ENCODE data around the gene NLRP12.
"Not testable (repeated sequence)": the region's sequence is repeated elsewhere in the genome, so short reads cannot be mapped to it uniquely, and the experiment has no call there.

Gene NLRP12

DNA sequence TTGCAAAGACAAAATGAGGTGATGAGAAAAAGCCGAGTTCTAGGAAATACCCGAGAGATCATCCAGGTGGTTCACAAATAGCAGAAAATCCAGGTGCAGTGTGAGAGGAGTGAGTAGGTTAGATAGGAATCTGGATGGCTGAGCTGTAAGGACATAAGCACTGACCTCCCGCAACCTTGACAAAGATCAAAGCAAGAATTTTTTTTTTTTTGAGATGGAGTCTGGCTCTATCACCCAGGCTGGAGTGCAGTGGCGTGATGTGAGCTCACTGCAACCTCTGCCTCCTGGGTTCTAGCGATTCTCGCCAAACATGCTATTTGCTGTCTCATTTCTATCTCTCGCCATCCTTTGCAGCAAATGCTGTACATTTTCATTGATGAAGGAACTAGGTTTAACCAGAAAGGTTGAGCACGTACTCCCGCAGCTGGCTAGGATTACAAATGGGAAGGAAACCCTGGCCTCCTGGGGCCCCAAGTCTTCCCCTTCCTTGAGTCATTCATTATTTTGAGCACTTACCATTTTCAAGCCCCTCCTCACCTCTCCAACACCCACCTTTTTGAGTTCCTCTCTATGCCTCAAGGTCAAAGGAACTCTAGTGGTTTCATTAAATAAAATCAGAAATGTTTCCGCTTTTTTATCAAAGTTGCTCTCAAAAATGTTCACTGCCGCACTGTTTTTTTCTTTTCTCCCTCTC is 38.8 kb downstream of the NLRP12 start:
- in situ Hi-C loops (cut with HindIII; ENCODE audit: low sequenced_read_pairs), result loop anchor here (25.0 kb wide), 1 partner anchor 252 kb away; no protein-coding TSS in a partner anchor

DNA sequence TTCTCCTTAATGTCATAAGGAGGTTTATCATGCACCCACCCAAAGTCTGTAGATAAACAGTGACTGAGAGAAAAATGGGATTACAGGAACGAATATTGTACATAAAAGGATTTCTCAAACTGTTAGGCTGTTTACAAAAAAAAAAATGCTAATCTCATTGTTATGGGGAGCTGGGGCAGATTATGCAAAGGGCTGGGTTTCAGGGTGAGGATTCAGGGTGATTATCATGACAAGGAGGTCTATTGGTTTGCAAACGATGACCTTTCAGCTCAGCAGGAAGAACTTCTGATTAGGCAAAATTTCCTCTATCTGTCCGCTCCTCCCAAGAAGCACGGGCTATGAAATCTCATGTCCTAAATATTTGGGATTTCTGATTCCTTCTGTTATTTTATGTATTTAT is 41.4 kb downstream of the NLRP12 start:
- in situ Hi-C loops (cut with HindIII; ENCODE audit: low sequenced_read_pairs), result loop anchor here (25.0 kb wide), 1 partner anchor 255 kb away; no protein-coding TSS in a partner anchor

DNA sequence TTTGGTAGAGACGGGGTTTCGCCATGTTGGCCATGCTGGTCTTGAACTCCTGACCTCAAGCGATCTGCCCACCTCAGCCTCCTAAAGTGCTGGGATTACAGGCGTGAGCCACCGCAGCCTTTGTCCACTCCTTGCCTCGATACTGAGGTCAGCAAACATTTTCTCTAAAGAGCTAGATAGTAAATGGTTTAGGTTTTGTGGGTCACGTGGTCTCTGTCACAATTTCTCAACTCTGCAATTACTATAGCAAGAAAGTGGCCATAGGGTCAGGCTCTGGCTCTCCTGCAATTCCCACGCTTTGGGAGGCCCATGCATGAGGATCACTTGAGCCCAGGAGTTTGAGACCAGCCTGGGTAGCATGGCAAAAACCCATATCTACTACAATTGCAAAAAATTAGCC is 42.8 kb downstream of the NLRP12 start:
- in situ Hi-C loops (cut with HindIII; ENCODE audit: low sequenced_read_pairs), result loop anchor here (25.0 kb wide), 1 partner anchor 256 kb away; no protein-coding TSS in a partner anchor

DNA sequence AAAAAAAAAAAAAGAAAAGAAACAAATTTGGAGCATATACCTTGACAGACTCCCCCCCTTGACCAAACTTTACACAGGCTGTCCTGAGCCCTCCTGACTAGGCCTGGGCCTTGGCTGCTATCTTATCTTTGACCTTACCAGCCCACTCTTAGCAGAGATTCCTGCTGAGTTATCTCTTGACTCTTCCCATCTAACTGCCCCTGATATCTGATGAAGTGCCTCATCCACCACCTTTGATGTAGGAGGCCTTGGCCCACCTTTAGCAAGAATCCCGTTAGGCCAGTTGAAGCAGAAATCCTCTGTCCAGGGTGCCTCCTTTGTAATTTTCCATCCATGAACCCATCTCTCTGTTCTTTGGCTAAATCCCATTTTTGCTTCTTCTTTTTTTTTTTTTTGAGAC is 43.6 kb downstream of the NLRP12 start:
- in situ Hi-C loops (cut with HindIII; ENCODE audit: low sequenced_read_pairs), result loop anchor here (25.0 kb wide), 1 partner anchor 257 kb away; no protein-coding TSS in a partner anchor

DNA sequence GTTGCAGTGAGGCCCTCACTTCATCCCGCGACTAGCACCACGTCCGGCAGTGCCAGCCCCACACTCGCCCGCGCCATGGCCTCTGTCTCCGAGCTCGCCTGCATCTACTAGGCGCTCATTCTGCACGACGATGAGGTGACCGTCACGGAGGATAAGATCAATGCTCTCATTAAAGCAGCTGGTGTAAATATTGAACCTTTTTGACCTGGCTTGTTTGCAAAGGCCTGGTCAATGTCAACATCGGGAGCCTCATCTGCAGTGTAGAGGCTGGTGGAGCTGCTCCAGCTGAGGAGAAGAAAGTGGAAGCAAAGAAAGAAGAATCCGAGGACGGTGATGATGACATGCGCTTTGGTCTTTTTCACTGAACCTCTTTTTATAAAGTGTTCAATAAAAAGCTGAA is 48.6 kb downstream of the NLRP12 start:
- in situ Hi-C loops (cut with HindIII; ENCODE audit: low sequenced_read_pairs), result loop anchor here (25.0 kb wide), 1 partner anchor 262 kb away; no protein-coding TSS in a partner anchor

DNA sequence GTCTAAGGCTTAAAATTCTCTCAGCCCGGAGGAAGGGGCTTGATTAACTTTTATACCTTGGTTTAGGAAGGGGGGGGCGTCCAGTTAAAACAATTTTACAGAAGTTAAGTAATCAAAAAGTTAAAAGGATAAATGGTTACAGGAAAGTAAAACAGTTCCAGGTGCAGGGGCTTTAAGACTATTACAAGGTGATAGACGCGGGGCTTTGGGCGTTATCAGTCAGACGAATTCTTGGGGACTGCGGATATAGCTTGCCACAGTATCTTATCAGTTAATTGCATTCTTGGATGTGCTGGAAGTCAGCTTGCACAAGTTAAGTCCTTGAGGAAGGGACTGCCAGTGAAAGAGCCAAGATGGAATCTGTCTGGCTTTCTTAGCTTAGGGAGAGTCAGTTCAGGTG is 49.6 kb downstream of the NLRP12 start:
- in situ Hi-C loops (cut with HindIII; ENCODE audit: low sequenced_read_pairs), result not testable (repeated sequence)

DNA sequence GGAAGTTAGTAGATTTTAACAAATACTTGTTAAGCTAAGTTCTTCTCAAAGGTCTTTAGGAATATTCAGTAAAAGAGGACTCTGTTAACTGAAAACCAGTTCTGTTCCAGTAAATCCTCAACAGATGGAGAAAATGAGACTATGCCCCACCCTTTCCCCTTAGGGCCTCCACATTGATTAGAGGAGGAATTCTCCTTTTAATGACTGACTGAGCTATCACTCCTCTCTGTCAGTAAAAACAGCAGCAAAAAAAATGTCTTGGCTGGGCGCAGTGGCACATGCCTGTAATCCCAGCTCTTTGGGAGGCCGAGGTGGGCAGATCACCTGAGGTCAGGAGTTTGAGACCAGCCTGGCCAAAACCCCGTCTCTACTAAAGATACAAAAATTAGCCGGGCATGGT is 50.1 kb downstream of the NLRP12 start:
- in situ Hi-C loops (cut with HindIII; ENCODE audit: low sequenced_read_pairs), result no loop called here

DNA sequence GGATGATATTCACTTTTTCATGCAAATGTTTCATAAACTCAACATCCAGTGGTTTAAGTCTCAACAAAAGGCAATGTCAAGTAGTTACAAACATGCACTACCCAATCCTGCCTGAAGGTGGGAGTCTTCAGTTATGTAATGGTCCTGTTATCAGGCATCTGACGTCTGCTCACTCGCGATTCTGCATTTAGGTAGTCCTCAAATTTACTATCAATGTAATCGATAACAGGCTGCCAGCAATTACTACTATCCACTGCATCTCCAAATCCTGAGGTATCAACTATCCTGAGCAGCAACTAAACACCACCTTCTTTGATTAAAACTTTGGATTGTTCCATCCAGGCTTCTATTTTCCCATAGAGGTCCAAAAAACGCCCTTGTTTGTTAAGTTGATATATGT is 51.2 kb downstream of the NLRP12 start:
- in situ Hi-C loops (cut with HindIII; ENCODE audit: low sequenced_read_pairs), result no loop called here

DNA sequence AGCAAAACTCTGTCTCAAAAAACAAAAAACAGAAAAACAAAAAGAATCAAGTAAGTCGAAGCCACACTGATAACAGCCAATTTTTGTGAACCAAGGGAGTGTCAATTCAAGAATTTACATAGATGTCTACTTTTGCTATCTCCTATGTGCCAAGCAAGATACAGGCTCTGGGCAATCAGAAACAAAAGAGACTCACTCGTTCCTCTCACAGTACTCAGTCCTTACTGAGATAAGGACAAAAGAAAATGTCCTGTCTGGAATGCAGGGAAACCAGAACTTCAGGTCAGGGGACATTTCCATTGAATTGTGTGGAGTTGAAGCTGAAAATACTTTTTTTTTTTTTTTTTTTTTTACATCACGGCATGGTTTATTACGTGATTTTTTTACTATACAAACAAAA is 53.0 kb downstream of the NLRP12 start:
- in situ Hi-C loops (cut with HindIII; ENCODE audit: low sequenced_read_pairs), result no loop called here

DNA sequence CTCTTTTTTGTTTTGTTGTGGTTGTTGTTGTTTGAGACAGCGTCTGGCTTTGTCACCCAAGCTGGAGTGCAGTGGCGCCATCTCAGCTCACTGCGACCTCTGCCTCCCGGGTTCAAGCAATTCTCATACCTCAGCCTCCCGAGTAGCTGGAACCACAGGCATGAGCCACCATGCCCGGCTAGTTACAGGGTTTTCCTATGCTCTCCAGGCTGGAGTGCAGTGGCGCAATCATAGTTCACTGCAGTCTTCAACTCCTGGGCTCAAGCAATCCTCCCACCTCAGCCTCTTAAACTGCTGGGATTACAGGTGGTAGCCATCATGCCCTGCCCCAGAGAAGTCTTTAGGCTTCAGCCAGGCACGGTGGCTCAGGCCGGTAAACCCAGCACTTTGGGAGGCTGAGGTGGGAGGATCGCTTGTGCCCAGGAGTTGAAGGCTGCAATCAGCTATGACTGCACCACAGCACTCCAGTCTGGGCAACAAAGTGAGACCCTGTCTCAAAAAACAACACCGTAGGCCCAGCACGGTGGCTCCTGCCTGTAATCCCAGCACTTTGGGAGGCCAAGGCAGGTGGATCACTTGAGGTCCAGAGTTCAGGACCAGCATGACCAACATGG is 54.3 kb downstream of the NLRP12 start:
- in situ Hi-C loops (cut with HindIII; ENCODE audit: low sequenced_read_pairs), result not testable (repeated sequence)

DNA sequence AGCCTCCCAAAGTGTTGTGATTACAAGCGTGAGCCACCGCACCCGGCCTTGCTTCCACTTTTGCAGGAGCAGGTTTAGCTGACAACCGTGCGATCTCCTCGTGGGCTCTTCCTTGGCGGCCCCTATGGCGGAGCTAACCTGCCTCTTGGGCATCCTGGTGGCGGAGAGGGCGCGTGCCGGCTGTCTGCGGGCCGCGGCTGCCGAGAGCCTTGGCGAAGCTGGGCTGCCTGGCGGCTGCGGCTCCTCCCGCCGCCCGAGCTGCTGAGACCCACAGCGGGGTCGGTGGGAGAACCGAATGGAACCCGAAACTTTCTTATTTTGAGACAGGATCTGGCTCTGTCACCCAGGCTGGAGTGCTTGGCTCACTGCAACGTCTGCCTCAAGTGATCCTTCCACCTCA is 55.7 kb downstream of the NLRP12 start:
- in situ Hi-C loops (cut with HindIII; ENCODE audit: low sequenced_read_pairs), result no loop called here

DNA sequence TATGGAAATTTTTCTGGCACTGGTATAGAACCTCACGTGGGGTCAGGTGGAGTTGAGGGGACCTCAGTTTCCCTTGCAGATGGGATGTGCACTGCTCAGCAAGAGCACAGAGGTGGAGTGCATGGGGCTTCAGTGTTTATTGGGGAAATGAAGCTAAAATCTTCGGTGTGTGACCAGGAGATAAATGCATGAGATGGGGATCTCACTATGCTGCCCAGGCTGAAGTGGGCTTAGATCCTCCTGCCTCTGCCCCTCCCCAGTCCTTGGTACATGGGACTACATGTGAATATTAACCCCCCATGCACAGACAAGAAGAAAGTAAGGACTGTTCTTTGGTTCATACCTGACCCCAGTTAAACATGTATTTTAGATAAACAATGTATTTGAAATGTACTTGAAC is 65.1 kb downstream of the NLRP12 start:
- in situ Hi-C loops (cut with HindIII; ENCODE audit: low sequenced_read_pairs), result not testable (repeated sequence)

All from endothelial cell of hepatic sinusoid (primary cell).